A549 (cell line): ENCODE measurements around the gene BCAT1. TPM values are rescaled to one million over a fixed set of nuclear protein-coding genes. Genes with fewer than 3 reads are reported as not detected.

Experiments used
- ATAC-seq, 2 experiments: fragments of 200-7000 bp in 1 of 2; fragments of >200 bp in 1 of 2; cut with Nextera tagmentation in 1 of 2; cut with Tn5 transposase in 1 of 2; 3 replicates each; pipeline versions ENCODE4 v1.8.0 to v1.9.1; 2018 to 2020; ENCODE audit warnings: mild to moderate bottlenecking in 1 of 2, moderate library complexity in 1 of 2
- CTCF ChIA-PET: fragments of 300-600 bp; sonication (Branson Sonifier 250); formaldehyde crosslinking; extraction: SDS; loops from one replicate; lab custom pipeline; 2021; ENCODE audit warnings: antibody characterized with exemption, inconsistent platforms; lab: Yijun Ruan, JAX
- POLR2A ChIA-PET: fragments of 350-600 bp; formaldehyde crosslinking; extraction: SDS; loops from one replicate; lab custom pipeline; 2021; ENCODE audit warnings: antibody characterized with exemption, inconsistent platforms; lab: Yijun Ruan, JAX
- DNase-seq, 2 experiments: peaks; one replicate each; pipeline versions ENCODE4 v3.0.0 to v3.0.0-alpha.2; 2011 to 2016; ENCODE audit warnings: low read depth in 1 of 2, low spot score in 1 of 2
- FAIRE-seq: peaks from 2 replicates; lab custom pipeline; 2011; peaks lifted over from hg19 to GRCh38; lab: Jason Lieb, UNC
- H3K27ac ChIP-seq, 2 experiments: fragments of >200 bp; sonication (Bioruptor Twin); formaldehyde crosslinking; 3 replicates each; pipeline ENCODE4 v1.5.1; 2016 to 2017
- H3K4me1 ChIP-seq: fragments of >200 bp; sonication (Bioruptor Twin); formaldehyde crosslinking; 3 replicates; pipeline ENCODE4 v1.6.1; 2016
- H3K4me2 ChIP-seq: fragments of >200 bp; sonication (Bioruptor Twin); formaldehyde crosslinking; 3 replicates; pipeline ENCODE4 v1.6.1; 2016
- H3K4me3 ChIP-seq: fragments of >200 bp; sonication (Bioruptor Twin); formaldehyde crosslinking; 3 replicates; pipeline ENCODE4 v1.5.1; 2016
- H3K9me3 ChIP-seq: fragments of >200 bp; sonication (Bioruptor Twin); formaldehyde crosslinking; 3 replicates; pipeline ENCODE4 v1.6.1; 2016
- CBX2 ChIP-seq: fragments of 200-600 bp; sonication (generic); IDR thresholded peaks from 2 replicates; pipeline ENCODE4 v1.6.1; 2016; ENCODE audit warnings: low read depth, mild to moderate bottlenecking, borderline replicate concordance
- CEBPB ChIP-seq, 2 experiments: fragments of >200 bp in 1 of 2; sonication (Bioruptor Twin) in 1 of 2; formaldehyde crosslinking in 1 of 2; IDR thresholded peaks; 2 replicates each; pipeline ENCODE4 v1.6.1; 2012 to 2016
- CHD4 ChIP-seq: fragments of 200-600 bp; sonication (generic); IDR thresholded peaks from 2 replicates; pipeline ENCODE4 v1.6.1; 2016; ENCODE audit warnings: antibody characterized with exemption, mild to moderate bottlenecking, borderline replicate concordance
- CTCF ChIP-seq: fragments of >200 bp; sonication (Bioruptor Twin); formaldehyde crosslinking; IDR thresholded peaks from 3 replicates; pipeline ENCODE4 v1.5.1; 2016
- EHMT2 ChIP-seq: fragments of 200-600 bp; sonication (generic); IDR thresholded peaks from 2 replicates; pipeline ENCODE4 v1.6.1; 2016; ENCODE audit warnings: antibody characterized with exemption, low read depth, mild to moderate bottlenecking, moderate library complexity
- HDAC2 ChIP-seq: fragments of 200-600 bp; sonication (generic); IDR thresholded peaks from 2 replicates; pipeline ENCODE4 v1.6.1; 2016
- KDM5A ChIP-seq: fragments of 200-600 bp; sonication (generic); IDR thresholded peaks from 2 replicates; pipeline ENCODE4 v1.6.1; 2016; ENCODE audit warnings: antibody characterized with exemption, mild to moderate bottlenecking
- MAFK ChIP-seq: fragments of 450-650 bp; IDR thresholded peaks from 2 replicates; pipeline ENCODE4 v1.6.1; 2014; ENCODE audit not compliant: partially characterized antibody
- MAX ChIP-seq: IDR thresholded peaks from 2 replicates; pipeline ENCODE4 v1.6.1; 2012
- MYC ChIP-seq: IDR thresholded peaks from 2 replicates; pipeline ENCODE4 v1.6.1; 2012; ENCODE audit warnings: mild to moderate bottlenecking, inconsistent platforms, low read length, improper control_type of control experiment, borderline replicate concordance
- NPAS2 ChIP-seq: fragments of 250-450 bp; sonication (Bioruptor Pico); IDR thresholded peaks from 2 replicates; pipeline ENCODE4 v1.8.0; 2022; ENCODE audit warnings: mild to moderate bottlenecking, moderate library complexity, borderline replicate concordance
- POLR2A ChIP-seq: IDR thresholded peaks from 2 replicates; pipeline ENCODE4 v1.6.1; 2012; ENCODE audit warnings: mild to moderate bottlenecking, low read length
- RAD21 ChIP-seq, 2 experiments: fragments of >200 bp in 1 of 2; sonication (Bioruptor Twin) in 1 of 2; formaldehyde crosslinking in 1 of 2; IDR thresholded peaks in 1 of 2; conservative IDR thresholded peaks in 1 of 2; 2 replicates in 1 of 2; 3 replicates in 1 of 2; pipeline ENCODE4 v1.6.1; 2012 to 2018; ENCODE audit warnings: inconsistent platforms in 1 of 2
- RARB ChIP-seq: fragments of 250-450 bp; sonication (Bioruptor Pico); IDR thresholded peaks from 2 replicates; pipeline ENCODE4 v1.8.0; 2021; ENCODE audit warnings: mild to moderate bottlenecking, moderate library complexity
- RCOR1 ChIP-seq: fragments of 150-350 bp; IDR thresholded peaks from 2 replicates; pipeline ENCODE4 v1.6.1; 2014; ENCODE audit warnings: antibody characterized with exemption, low read length, low read depth
- REST ChIP-seq: fragments of 200-600 bp; sonication (generic); IDR thresholded peaks from 2 replicates; pipeline ENCODE4 v1.6.1; 2016; ENCODE audit warnings: antibody characterized with exemption, mild to moderate bottlenecking, moderate library complexity
- RFX5 ChIP-seq: fragments of 450-650 bp; IDR thresholded peaks from 2 replicates; pipeline ENCODE4 v1.7.1; 2014; ENCODE audit warnings: antibody characterized with exemption, mild to moderate bottlenecking, moderate library complexity
- SMC3 ChIP-seq: fragments of >200 bp; sonication (Bioruptor Twin); formaldehyde crosslinking; IDR thresholded peaks from 3 replicates; pipeline ENCODE4 v1.6.1; 2018; ENCODE audit warnings: inconsistent platforms
- USF2 ChIP-seq: fragments of 450-650 bp; IDR thresholded peaks from 2 replicates; pipeline ENCODE4 v1.6.1; 2014; ENCODE audit warnings: antibody characterized with exemption
- WGBS: methylation state at CpG from one replicate; pipeline ENCODE4 v1.1.6; 2017; ENCODE audit errors: missing lambda C conversion rate; 5-methylcytosine and 5-hydroxymethylcytosine counted together
- polyA plus RNA-seq, 4 experiments: library from polyadenylated mRNA; depleted of rRNA in 3 of 4; stranded (reverse); fragments of >200 nt; fragmentation: RNase III in 1 of 4; extraction: RNeasy Plus Mini Kit Qiagen cat#74134 plus additional on column Dnase treatment in 1 of 4; gene quantifications; 2 replicates in 3 of 4; 3 replicates in 1 of 4; pipeline ENCODE4 v1.2.3, GENCODE V29; 2011 to 2017
- TF ChIP-seq, protein P1 (sequence below): fragments of 150-350 bp; IDR thresholded peaks from 2 replicates; pipeline ENCODE4 v1.6.1; 2014; ENCODE audit warnings: low read depth, mild to moderate bottlenecking, low read length

BCAT1 gene
- polyA plus RNA-seq, 2 of the 4 experiments (the other 2 are of a cell fraction), result 10.5 to 14.6 TPM

DNA sequence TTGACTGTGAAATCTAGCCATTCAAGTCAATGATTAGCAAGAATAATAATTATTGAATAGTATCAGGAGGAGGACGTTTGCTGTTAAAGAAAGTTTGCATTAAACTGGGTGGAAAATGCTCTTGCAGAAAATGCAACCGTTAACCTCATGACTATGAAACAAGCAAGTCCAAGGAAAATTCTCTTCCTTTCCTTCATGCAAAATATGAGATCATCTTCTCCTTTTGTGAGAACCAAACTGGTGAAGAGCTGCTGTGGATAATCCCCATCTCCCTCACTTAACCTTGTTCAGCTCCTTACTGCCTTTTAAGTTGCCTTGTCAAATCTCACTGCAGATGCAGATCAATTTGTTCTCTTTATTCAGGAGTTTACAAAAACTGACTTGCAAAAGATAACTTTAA is 142.5 kb downstream of the BCAT1 start:
- FAIRE-seq (no peak), ATAC-seq (no peak), DNase-seq (no peak)
- no peaks in the 10 kb centered on the region for H3K9me3 ChIP-seq
- ChIA-PET POLR2A (no interaction called here), CTCF (no interaction called here)
- 3% methylated on average over 2 of the region's 2 CpGs for WGBS
- H3K4me2 ChIP-seq, result no peak overlapping the region
- TF ChIP-seq MAFK (no peak), SMC3 (no peak), RARB (CRISPR knock-in tag) (no peak), REST (no peak), POLR2A (no peak), RFX5 (no peak), CBX2 (no peak), USF2 (no peak), MYC (no peak)
- TF ChIP-seq, protein P1, sequence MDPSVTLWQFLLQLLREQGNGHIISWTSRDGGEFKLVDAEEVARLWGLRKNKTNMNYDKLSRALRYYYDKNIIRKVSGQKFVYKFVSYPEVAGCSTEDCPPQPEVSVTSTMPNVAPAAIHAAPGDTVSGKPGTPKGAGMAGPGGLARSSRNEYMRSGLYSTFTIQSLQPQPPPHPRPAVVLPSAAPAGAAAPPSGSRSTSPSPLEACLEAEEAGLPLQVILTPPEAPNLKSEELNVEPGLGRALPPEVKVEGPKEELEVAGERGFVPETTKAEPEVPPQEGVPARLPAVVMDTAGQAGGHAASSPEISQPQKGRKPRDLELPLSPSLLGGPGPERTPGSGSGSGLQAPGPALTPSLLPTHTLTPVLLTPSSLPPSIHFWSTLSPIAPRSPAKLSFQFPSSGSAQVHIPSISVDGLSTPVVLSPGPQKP, result no peak
- H3K27ac ChIP-seq, result no peak overlapping the region
- no peaks in the 10 kb centered on the region for H3K4me1 ChIP-seq
- H3K4me3 ChIP-seq, result no peak overlapping the region

DNA sequence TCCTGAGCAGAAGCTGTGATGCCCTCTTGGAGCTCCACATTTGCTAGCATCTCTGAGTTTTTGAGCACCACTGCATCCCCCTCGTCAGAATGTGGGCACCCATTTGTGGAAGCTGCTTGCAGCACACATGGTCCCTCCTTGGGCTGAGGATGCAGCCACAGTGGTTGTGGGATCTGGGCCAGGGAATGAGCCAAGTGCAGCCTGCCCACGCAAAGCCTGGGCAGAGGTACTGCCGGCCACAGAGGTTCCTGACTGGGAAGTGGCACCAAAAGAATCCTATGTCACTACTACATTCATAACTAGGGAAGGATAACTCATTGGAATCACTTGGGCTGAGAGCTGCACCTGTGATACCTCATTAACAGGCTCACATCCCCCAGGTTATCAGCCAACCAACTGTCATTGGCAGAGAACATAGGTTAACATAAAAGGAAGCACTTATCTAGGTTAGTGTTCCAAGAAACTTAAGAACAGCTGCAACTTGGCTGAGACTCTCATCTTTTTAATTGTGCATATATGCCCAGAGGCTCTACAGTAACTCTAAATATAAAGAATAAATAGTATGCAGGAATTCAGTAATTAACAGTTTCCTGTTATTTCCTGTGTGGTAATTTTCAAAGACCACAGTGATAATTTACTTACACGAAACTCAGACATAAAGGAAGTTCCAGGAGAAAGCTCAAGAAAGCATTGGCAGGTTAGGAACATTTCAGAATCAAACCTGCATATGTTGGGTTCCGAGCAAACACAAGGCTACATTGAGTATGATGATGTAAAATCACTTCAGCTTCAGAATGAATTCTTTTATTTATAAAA is 145.3 kb downstream of the BCAT1 start:
- POLR2A ChIA-PET, result no interaction called here
- WGBS, result 2% methylated on average over 5 of the region's 5 CpGs
- no peak for FAIRE-seq

More for the DNA sequence above, 145.3 kb downstream of the BCAT1 start:
- H3K4me1 ChIP-seq, result no peaks in the 10 kb centered on the region
- no peaks in the 10 kb centered on the region; the same call in 2 of the 3 replicates for H3K9me3 ChIP-seq
- CTCF ChIA-PET, result no interaction called here
- H3K4me2 ChIP-seq, result no peak overlapping the region
- DNase-seq, result no peak
- H3K4me3 ChIP-seq, result no peak overlapping the region
- TF ChIP-seq CHD4 (no peak), SMC3 (no peak), CTCF (no peak), RCOR1 (no peak), RAD21 (conservative IDR thresholded peaks at IDR 0.05 in 1 of 2, IDR thresholded peaks at IDR 0.05 in 1 of 2) (no peak), CEBPB (IDR thresholded peaks at IDR 0.05) (no peak), EHMT2 (no peak), RFX5 (no peak), NPAS2 (no peak), KDM5A (no peak), MYC (no peak), CBX2 (no peak), HDAC2 (no peak), MAX (no peak)
- ATAC-seq, result no peak
- H3K27ac ChIP-seq, result no peak overlapping the region
